Mammary epithelial cell (primary cell): ENCODE measurements around the gene ARHGEF5.

ENCODE experiments used
- CTCF ChIP-seq, 2 donors: IDR thresholded peaks in 1 of 2; conservative IDR thresholded peaks in 1 of 2; 2 replicates each; pipeline ENCODE4 v1.5.1; 2011 to 2012; ENCODE audit warnings: inconsistent platforms in 2 of 2, low read length in 2 of 2, mild to moderate bottlenecking in 2 of 2, control low read depth in 1 of 2, low read depth in 1 of 2; ENCODE audit not compliant: insufficient read depth in 1 of 2; ENCODE audit errors: extremely low read depth in 1 of 2
- EZH2 ChIP-seq: IDR thresholded peaks from 2 replicates; pipeline ENCODE4 v1.6.1; 2012; ENCODE audit warnings: low read length, inconsistent platforms, borderline replicate concordance

GRCh38 chr7:144401490-144401889 is 46.3 kb downstream of the ARHGEF5 start:
- TF ChIP-seq EZH2 (no peak), CTCF (conservative IDR thresholded peaks at IDR 0.05 in 1 of 2, IDR thresholded peaks at IDR 0.05 in 1 of 2; ENCODE audit: extremely low read depth in 1 of 2, insufficient read depth in 1 of 2, low read depth in 1 of 2, low read length in 2 of 2) (no peak)
